Measurements from ENCODE around the gene AGFG2.

The AGFG2 gene

GRCh38 chr7:100567751-100568175 lies 28.8 kb downstream of the AGFG2 start:
- TF ChIP-seq CTCF (conservative IDR thresholded peaks at IDR 0.05; ENCODE audit: low read length): no peak
- TF ChIP-seq EZH2phosphoT487 (IDR thresholded peaks at IDR 0.05; ENCODE audit: borderline replicate concordance): no peak
- no peaks in the 10 kb centered on the region for H4K20me1 ChIP-seq (ENCODE audit: insufficient read depth, low read length, poor library complexity, severe bottlenecking)
- H3F3A ChIP-seq (ENCODE audit: low read depth): no peaks in the 10 kb centered on the region
- no peaks in the 10 kb centered on the region for H3K79me2 ChIP-seq (ENCODE audit: insufficient read depth, low read length)
- peaks cover 36% of the 10 kb centered on the region for H3K4me1 ChIP-seq (ENCODE audit: insufficient read depth, low read length, poor library complexity, severe bottlenecking)
- peak overlapping the region; percentile 39 for H3K4me3 ChIP-seq (ENCODE audit: low read length, poor library complexity, severe bottlenecking)
- H3K4me2 ChIP-seq (ENCODE audit: low read depth, low read length, poor library complexity, severe bottlenecking): peak overlapping the region; percentile 59
- H3K9ac ChIP-seq (ENCODE audit: low read depth, low read length, poor library complexity, severe bottlenecking): peak overlapping the region; percentile 5
- no peaks in the 10 kb centered on the region for H3K36me3 ChIP-seq (ENCODE audit: insufficient read depth, low read length)
- no peak overlapping the region for H2AFZ ChIP-seq (ENCODE audit: low read length)
- no peaks in the 10 kb centered on the region for H3K9me3 ChIP-seq (ENCODE audit: insufficient read depth, low read depth, low read length)
- no peaks in the 10 kb centered on the region for H3K27me3 ChIP-seq (ENCODE audit: insufficient read depth, low read length, poor library complexity, severe bottlenecking)
- no peaks in the 10 kb centered on the region for H3K9me2 ChIP-seq (replicated peaks; ENCODE audit: low read depth, low read length)

GRCh38 chr7:100568176-100568895 lies 29.3 kb downstream of the AGFG2 start:
- H3K4me1 ChIP-seq (ENCODE audit: insufficient read depth, low read length, poor library complexity, severe bottlenecking): peaks cover 36% of the 10 kb centered on the region

GRCh38 chr7:100568896-100569844 lies 30.2 kb downstream of the AGFG2 start:
- peak overlapping the region; percentile 59 for H3K4me2 ChIP-seq (ENCODE audit: low read depth, low read length, poor library complexity, severe bottlenecking)
- H3K79me2 ChIP-seq (ENCODE audit: insufficient read depth, low read length): no peaks in the 10 kb centered on the region
- no peaks in the 10 kb centered on the region for H3K36me3 ChIP-seq (ENCODE audit: insufficient read depth, low read length)
- H3F3A ChIP-seq (ENCODE audit: low read depth): no peaks in the 10 kb centered on the region
- no peaks in the 10 kb centered on the region for H4K20me1 ChIP-seq (ENCODE audit: insufficient read depth, low read length, poor library complexity, severe bottlenecking)
- H3K4me1 ChIP-seq (ENCODE audit: insufficient read depth, low read length, poor library complexity, severe bottlenecking): peaks cover 36% of the 10 kb centered on the region
- no peaks in the 10 kb centered on the region for H3K9me3 ChIP-seq (ENCODE audit: insufficient read depth, low read depth, low read length)
- H3K4me3 ChIP-seq (ENCODE audit: low read length, poor library complexity, severe bottlenecking): peak overlapping the region; percentile 57
- H2AFZ ChIP-seq (ENCODE audit: low read length): no peak overlapping the region
- no peak overlapping the region for H3K9ac ChIP-seq (ENCODE audit: low read depth, low read length, poor library complexity, severe bottlenecking)
- TF ChIP-seq CTCF (conservative IDR thresholded peaks at IDR 0.05; ENCODE audit: low read length): peak; percentile 66
- no peak for TF ChIP-seq EZH2phosphoT487 (IDR thresholded peaks at IDR 0.05; ENCODE audit: borderline replicate concordance)
- H3K27me3 ChIP-seq (ENCODE audit: insufficient read depth, low read length, poor library complexity, severe bottlenecking): no peaks in the 10 kb centered on the region
- no peaks in the 10 kb centered on the region for H3K9me2 ChIP-seq (replicated peaks; ENCODE audit: low read depth, low read length)

More at GRCh38 chr7:100568176-100568895, 29.3 kb downstream of the AGFG2 start:
- TF ChIP-seq EZH2phosphoT487 (IDR thresholded peaks at IDR 0.05; ENCODE audit: borderline replicate concordance): no peak
- Histone ChIP-seq H3K4me2 (ENCODE audit: low read depth, low read length, poor library complexity, severe bottlenecking) (peak overlapping the region; percentile 59), H3K9ac (ENCODE audit: low read depth, low read length, poor library complexity, severe bottlenecking) (no peak overlapping the region), H3K9me2 (replicated peaks; ENCODE audit: low read depth, low read length) (no peaks in the 10 kb centered on the region), H3K27me3 (ENCODE audit: insufficient read depth, low read length, poor library complexity, severe bottlenecking) (no peaks in the 10 kb centered on the region), H3K9me3 (ENCODE audit: insufficient read depth, low read depth, low read length) (no peaks in the 10 kb centered on the region), H3K79me2 (ENCODE audit: insufficient read depth, low read length) (no peaks in the 10 kb centered on the region), H2AFZ (ENCODE audit: low read length) (no peak overlapping the region), H3K36me3 (ENCODE audit: insufficient read depth, low read length) (no peaks in the 10 kb centered on the region), H3F3A (ENCODE audit: low read depth) (no peaks in the 10 kb centered on the region), H4K20me1 (ENCODE audit: insufficient read depth, low read length, poor library complexity, severe bottlenecking) (no peaks in the 10 kb centered on the region), H3K4me3 (ENCODE audit: low read length, poor library complexity, severe bottlenecking) (no peak overlapping the region)
